ENCODE data around the gene ENC1. TPM values are rescaled to one million over a fixed set of nuclear protein-coding genes. Genes with fewer than 3 reads are reported as not detected.

ENC1 gene
- total RNA-seq, 4 donors from 2014 or later = 8.9 to 23.7 (median 13.1) TPM

DNA sequence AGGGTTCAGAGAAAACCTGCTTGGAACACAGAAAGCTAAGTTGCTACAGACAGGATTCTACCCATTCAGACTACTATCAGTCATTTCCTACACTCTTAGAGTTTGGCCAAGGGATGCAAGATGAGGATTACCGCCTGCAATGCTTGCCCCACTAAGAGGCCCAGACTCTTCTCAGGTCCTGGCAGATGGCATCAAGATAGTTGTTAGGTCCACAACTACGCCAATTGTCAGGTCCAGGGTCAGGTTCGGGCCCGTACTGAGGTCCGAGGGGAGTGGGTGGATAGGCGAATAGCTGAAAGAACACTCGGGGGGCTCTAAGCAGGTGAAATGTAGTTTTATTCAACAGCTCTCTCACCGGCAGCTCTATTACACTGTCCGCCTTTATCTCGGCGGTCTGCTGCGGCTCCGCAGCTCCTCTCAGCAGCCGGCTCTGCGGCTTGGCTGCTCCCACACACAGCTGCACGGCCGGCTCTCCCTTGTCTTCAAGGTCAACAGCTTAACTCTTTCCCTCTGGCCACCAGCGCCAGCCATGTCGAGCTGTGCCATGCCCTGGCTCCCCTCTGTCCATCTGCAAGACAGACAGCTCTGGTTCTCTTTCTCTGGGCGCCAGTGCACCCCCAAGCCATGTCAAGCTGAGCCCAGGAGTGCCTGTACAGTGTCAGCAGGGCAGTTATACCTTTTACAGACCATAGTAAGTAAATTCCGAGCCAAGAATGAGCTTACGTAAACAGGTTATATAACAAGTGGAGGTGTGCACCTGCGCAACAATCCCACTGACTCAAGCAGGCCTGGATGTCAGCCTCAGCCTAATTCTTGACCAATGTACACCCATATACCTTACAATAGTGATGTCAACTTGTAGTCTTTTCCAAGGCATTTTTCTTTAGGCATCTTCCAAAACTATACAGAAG lies 24.0 kb downstream of the ENC1 start:
- Histone ChIP-seq H3K27ac (replicated peaks in 1 of 4) (no peak overlapping the region), H3K36me3 (no peaks in the 10 kb centered on the region), H3K4me1 (no peaks in the 10 kb centered on the region), H3K27me3 (no peaks in the 10 kb centered on the region), H3K4me3 (no peak overlapping the region), H3K9me3 (no peaks in the 10 kb centered on the region)
- TF ChIP-seq, protein P1, sequence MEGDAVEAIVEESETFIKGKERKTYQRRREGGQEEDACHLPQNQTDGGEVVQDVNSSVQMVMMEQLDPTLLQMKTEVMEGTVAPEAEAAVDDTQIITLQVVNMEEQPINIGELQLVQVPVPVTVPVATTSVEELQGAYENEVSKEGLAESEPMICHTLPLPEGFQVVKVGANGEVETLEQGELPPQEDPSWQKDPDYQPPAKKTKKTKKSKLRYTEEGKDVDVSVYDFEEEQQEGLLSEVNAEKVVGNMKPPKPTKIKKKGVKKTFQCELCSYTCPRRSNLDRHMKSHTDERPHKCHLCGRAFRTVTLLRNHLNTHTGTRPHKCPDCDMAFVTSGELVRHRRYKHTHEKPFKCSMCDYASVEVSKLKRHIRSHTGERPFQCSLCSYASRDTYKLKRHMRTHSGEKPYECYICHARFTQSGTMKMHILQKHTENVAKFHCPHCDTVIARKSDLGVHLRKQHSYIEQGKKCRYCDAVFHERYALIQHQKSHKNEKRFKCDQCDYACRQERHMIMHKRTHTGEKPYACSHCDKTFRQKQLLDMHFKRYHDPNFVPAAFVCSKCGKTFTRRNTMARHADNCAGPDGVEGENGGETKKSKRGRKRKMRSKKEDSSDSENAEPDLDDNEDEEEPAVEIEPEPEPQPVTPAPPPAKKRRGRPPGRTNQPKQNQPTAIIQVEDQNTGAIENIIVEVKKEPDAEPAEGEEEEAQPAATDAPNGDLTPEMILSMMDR (IDR thresholded peaks at IDR 0.05) = no peak
- 93% methylated on average over 23 of the region's 23 CpGs for WGBS
- no peak for DNase-seq (ENCODE audit: extremely low spot score)
- intact Hi-C loops (cut with DNase I) = no loop called here

DNA sequence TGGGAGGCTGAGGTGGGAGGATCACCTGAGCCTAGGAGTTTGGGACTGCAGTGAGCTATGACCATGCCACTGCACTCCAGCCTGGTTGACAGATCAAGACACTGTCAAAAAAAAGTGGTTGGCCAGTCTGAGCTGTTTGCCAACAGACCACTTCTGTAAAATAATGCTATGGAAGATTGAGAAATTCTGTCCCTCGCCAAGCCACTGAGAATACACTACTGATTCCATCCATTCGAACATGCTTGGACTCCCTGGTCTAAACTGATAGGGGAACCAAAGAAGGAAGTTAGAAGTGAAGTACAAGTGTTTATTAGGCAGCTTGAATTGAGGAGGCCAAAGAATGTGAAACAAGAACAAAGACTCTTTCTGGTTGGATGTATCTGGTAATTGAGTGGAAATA lies 27.2 kb downstream of the ENC1 start:
- intact Hi-C loops (cut with DNase I) = no loop called here
- Histone ChIP-seq H3K36me3 (no peaks in the 10 kb centered on the region), H3K27ac (replicated peaks in 1 of 4) (no peak overlapping the region), H3K27me3 (no peaks in the 10 kb centered on the region), H3K4me1 (no peaks in the 10 kb centered on the region), H3K9me3 (no peaks in the 10 kb centered on the region), H3K4me3 (no peak overlapping the region)
- TF ChIP-seq, protein P1 (IDR thresholded peaks at IDR 0.05) = no peak
- TF ChIP-seq POLR2A (IDR thresholded peaks at IDR 0.05; ENCODE audit: low read depth) (no peak), EP300 (IDR thresholded peaks at IDR 0.05) (no peak)
- WGBS = 85% methylated on average over 2 of the region's 2 CpGs
- no peak for DNase-seq (ENCODE audit: extremely low spot score)

DNA sequence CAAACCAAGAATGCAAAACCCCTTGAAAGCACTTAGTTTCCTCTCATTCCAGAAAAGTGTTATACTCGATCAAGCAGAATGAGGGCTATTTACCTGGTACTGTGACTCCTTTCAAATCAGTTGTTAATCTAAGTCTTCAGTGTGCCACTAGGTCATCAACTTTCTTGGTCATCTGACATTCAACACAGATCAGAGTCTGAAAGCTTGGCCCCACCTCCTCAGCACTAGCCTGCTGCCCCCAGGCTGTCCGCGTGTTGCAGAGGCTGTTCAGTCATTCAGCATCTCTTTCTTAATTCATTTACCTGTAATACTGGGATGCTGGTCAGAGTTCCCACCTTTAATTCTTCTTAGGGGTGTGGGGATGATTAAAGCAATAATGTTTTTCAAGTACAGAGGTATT lies 28.5 kb downstream of the ENC1 start:
- Histone ChIP-seq H3K9me3 (no peaks in the 10 kb centered on the region), H3K4me3 (no peak overlapping the region), H3K36me3 (no peaks in the 10 kb centered on the region), H3K27me3 (no peaks in the 10 kb centered on the region), H3K27ac (replicated peaks in 1 of 4) (no peak overlapping the region), H3K4me1 (no peaks in the 10 kb centered on the region)
- 91% methylated on average over 3 of the region's 3 CpGs for WGBS
- intact Hi-C loops (cut with DNase I) = no loop called here
- DNase-seq (ENCODE audit: extremely low spot score) = no peak
- TF ChIP-seq POLR2A (IDR thresholded peaks at IDR 0.05; ENCODE audit: low read depth) (no peak), POLR2AphosphoS5 (IDR thresholded peaks at IDR 0.05) (no peak), EP300 (IDR thresholded peaks at IDR 0.05) (no peak)

DNA sequence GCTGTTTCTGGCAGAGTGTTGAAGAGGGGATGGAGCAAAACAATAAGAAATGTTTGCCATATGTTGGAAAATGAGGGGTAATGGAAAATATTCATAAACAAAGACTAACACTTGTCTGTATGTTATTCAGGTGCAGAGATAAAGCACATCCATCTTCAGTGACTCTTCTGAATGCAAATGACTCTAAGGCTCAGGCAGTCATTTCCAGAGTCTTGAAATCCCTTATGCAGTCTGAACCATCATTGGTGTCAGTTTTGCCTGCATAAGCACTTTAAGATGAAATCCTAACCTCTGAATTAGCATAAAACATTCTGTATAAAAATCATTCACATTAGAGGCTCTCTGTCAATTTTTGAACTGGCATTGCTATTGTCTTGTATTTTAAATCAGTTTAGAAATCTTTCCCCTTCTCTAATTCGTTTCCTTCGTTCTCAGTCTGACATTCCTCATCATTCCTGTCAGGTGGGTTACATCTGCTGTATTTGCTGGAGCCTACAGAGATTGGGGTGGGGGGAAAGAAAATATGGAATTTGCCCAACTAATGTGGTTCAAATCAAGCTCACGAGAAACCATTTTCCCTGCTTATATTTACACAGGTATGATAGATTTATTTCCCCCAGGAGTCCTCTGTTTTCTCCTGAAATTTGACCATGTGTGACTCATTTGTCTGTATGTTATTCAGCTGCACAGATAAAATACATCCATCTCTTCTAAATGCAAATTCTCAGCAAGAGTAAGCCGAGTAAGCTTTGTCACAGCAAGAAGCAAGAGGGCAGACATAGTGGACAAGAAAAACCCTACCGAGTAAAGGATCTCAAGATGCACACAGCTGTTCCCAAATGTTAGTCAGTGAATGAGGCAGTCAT lies 31.6 kb downstream of the ENC1 start:
- no peaks in the 10 kb centered on the region for H3K36me3 ChIP-seq
- no peaks in the 10 kb centered on the region for H3K4me1 ChIP-seq
- H3K27ac ChIP-seq (replicated peaks in 1 of 4) = no peak overlapping the region
- DNase-seq (ENCODE audit: extremely low spot score) = no peak
- no peak overlapping the region for H3K4me3 ChIP-seq
- TF ChIP-seq, protein P1 (IDR thresholded peaks at IDR 0.05) = no peak
- TF ChIP-seq POLR2A (IDR thresholded peaks at IDR 0.05; ENCODE audit: low read depth) (no peak), POLR2AphosphoS5 (IDR thresholded peaks at IDR 0.05) (no peak), EP300 (IDR thresholded peaks at IDR 0.05) (no peak)
- WGBS = 83% methylated on average over 5 of the region's 5 CpGs
- intact Hi-C loops (cut with DNase I) = no loop called here
- H3K9me3 ChIP-seq = no peaks in the 10 kb centered on the region
- no peaks in the 10 kb centered on the region for H3K27me3 ChIP-seq

DNA sequence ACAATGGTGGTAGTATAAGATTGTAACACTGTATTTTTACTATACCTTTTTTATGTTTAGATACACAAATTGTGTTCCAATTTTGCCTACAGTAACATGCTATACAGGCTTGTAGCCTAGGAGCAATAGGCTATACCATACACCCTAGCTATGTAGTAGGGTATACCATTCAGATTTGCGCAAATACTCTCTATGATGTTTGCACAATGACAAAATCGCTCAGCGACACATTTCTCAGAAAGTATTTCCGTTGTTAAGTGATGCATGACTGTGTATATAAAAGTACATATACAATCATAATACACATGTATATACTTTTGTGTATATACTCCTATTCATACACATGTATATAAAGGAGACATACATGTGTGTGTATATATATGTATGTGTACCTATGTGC lies 34.8 kb downstream of the ENC1 start:
- intact Hi-C loops (cut with DNase I) = no loop called here
- no peak overlapping the region for H3K27ac ChIP-seq (replicated peaks in 1 of 4)
- WGBS = 94% methylated on average over 4 of the region's 4 CpGs
- no peaks in the 10 kb centered on the region for H3K4me1 ChIP-seq
- no peak for TF ChIP-seq POLR2AphosphoS5 (IDR thresholded peaks at IDR 0.05)
- TF ChIP-seq, protein P1 (IDR thresholded peaks at IDR 0.05) = no peak
- no peak for TF ChIP-seq POLR2A (IDR thresholded peaks at IDR 0.05; ENCODE audit: low read depth)
- no peak for TF ChIP-seq EP300 (IDR thresholded peaks at IDR 0.05)
- H3K27me3 ChIP-seq = no peaks in the 10 kb centered on the region
- no peak overlapping the region for H3K4me3 ChIP-seq
- no peak for DNase-seq (ENCODE audit: extremely low spot score)
- H3K9me3 ChIP-seq = no peaks in the 10 kb centered on the region
- no peaks in the 10 kb centered on the region for H3K36me3 ChIP-seq
